ENCODE data around the gene FZD8.
"Not testable (repeated sequence)": the region's sequence is repeated elsewhere in the genome, so short reads cannot be mapped to it uniquely, and the experiment has no call there.

The FZD8 gene

GRCh38 chr10:35642035-35642792 is at the start of gene FZD8:
Gene FZD8 (minus strand): TSS chr10:35642296. CDS start chr10:35641429, 867 bp downstream.
- FAIRE-seq, result no peak

GRCh38 chr10:35691522-35692236 is 49.6 kb upstream of the FZD8 start:
- no peak for FAIRE-seq

- no peak for FAIRE-seq
Measured at GRCh38 chr10:35690534-35690933, 48.4 kb upstream of the FZD8 start.

GRCh38 chr10:35685858-35686257 is 43.8 kb upstream of the FZD8 start:
- FAIRE-seq, result not testable (repeated sequence)

- no peak for FAIRE-seq
Measured at GRCh38 chr10:35685402-35685801, 43.3 kb upstream of the FZD8 start.

GRCh38 chr10:35684586-35684985 is 42.5 kb upstream of the FZD8 start:
- no peak for FAIRE-seq

- no peak for FAIRE-seq
Measured at GRCh38 chr10:35675846-35676245, 33.8 kb upstream of the FZD8 start.

- no peak for FAIRE-seq
Measured at GRCh38 chr10:35674843-35675242, 32.7 kb upstream of the FZD8 start.

GRCh38 chr10:35668865-35669650 is 27.0 kb upstream of the FZD8 start:
- FAIRE-seq, result no peak

GRCh38 chr10:35667971-35668370 is 25.9 kb upstream of the FZD8 start:
- FAIRE-seq, result no peak

GRCh38 chr10:35667270-35667889 is 25.3 kb upstream of the FZD8 start:
- no peak for FAIRE-seq

GRCh38 chr10:35661236-35661635 is 19.1 kb upstream of the FZD8 start:
- no peak for FAIRE-seq

- no peak for FAIRE-seq
Measured at GRCh38 chr10:35659456-35659855, 17.4 kb upstream of the FZD8 start.

GRCh38 chr10:35657621-35658020 is 15.5 kb upstream of the FZD8 start:
- FAIRE-seq, result no peak

- no peak for FAIRE-seq
Measured at GRCh38 chr10:35652824-35653223, 10.7 kb upstream of the FZD8 start.

GRCh38 chr10:35650894-35651293 is 8.8 kb upstream of the FZD8 start:
- no peak for FAIRE-seq

GRCh38 chr10:35644050-35644950 is 2.2 kb upstream of the FZD8 start:
- no peak for FAIRE-seq

- no peak for FAIRE-seq
Measured at GRCh38 chr10:35643151-35644049, 1.3 kb upstream of the FZD8 start.

- no peak for FAIRE-seq
Measured at GRCh38 chr10:35642793-35643114, 658 bp upstream of the FZD8 start.

- FAIRE-seq, result no peak
Measured at GRCh38 chr10:35641676-35642034, 441 bp downstream of the FZD8 start.

Measured in colon (tissue), 2 donors.